ENCODE results near the gene DCUN1D1.

DCUN1D1 gene

DNA sequence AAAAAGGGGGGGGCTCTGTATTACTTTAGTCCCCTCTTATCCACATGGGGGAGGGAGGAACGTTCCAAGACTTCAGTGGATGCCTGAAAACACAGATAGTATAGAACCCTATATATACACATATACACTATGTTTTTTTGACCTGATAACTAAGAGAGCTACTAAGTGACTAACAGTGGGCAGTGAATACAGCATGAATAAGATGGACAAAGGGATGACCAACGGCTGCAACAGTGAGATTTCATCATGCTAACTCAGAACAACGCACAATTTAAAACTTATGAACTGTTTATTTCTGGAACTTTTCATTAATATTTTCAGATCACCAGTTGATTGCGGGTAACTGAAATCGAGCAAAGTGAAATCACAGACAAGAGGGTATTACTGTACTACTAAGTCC lies 7.3 kb downstream of the DCUN1D1 start:
- DNase-seq (ENCODE audit: low read depth) = peak; percentile 51
- H3K4me3 ChIP-seq (ENCODE audit: control insufficient read depth, low read depth, low read length) = no peak overlapping the region
- no peak for TF ChIP-seq CTCF (conservative IDR thresholded peaks at IDR 0.05; ENCODE audit: control insufficient read depth, insufficient read depth, low read depth, low read length)

- no peak overlapping the region for H3K4me3 ChIP-seq (ENCODE audit: control insufficient read depth, low read depth, low read length)
- no peak for DNase-seq (ENCODE audit: low read depth)
- TF ChIP-seq CTCF (conservative IDR thresholded peaks at IDR 0.05; ENCODE audit: control insufficient read depth, insufficient read depth, low read depth, low read length) = no peak
Measured at GRCh38 chr3:182972387-182972786, 8.0 kb downstream of the DCUN1D1 start.

DNA sequence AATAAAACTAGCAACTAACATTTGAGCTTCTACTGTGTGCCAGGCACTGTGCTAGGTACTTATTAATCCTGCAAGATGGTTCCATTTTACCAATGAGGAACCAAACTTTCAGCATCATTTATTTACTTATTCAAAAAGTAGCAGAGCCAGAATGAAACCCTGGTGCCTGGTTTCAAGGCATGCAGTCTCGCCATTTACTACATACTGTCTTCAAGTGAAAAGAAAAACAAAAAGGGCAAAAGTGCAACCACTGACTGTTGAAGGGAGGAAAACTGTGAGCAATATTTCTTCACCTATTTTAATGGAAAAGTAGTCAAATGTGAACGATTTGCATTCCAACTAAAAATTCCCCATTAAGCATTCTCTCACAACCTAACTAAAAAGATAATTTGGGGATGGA lies 8.7 kb downstream of the DCUN1D1 start:
- DNase-seq (ENCODE audit: low read depth) = no peak
- H3K4me3 ChIP-seq (ENCODE audit: control insufficient read depth, low read depth, low read length) = no peak overlapping the region
- TF ChIP-seq CTCF (conservative IDR thresholded peaks at IDR 0.05; ENCODE audit: control insufficient read depth, insufficient read depth, low read depth, low read length) = no peak

DNA sequence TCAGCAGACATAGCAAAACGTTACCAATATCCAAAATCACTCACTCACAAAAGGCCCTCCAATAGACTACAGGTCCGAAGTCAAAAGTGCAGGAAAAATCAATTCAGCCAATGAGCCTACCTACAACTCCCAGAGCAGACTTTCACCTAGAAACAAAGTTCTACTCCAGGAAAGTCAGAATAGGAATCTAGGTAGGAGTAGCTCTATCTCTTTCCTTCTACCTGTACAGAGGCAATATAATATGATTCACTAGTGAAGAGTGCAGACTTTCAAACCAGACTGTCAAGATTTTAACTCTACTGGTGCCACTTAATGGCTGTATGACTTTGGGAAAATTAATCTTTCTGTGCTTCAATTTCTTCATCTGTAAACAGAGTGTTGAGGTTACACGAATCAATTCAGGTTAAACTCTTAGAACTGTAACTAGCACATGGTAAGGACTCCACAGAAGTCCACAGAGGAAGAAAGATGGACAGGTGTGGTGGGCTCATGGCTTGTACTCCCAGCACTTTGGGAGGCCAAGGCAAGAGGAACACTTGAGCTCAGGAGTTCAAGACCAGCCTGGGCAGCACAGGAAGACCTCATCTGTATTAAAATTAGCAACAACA lies 9.4 kb downstream of the DCUN1D1 start:
- DNase-seq (ENCODE audit: low read depth) = no peak
- H3K4me3 ChIP-seq (ENCODE audit: control insufficient read depth, low read depth, low read length) = no peak overlapping the region
- no peak for TF ChIP-seq CTCF (conservative IDR thresholded peaks at IDR 0.05; ENCODE audit: control insufficient read depth, insufficient read depth, low read depth, low read length)

DNA sequence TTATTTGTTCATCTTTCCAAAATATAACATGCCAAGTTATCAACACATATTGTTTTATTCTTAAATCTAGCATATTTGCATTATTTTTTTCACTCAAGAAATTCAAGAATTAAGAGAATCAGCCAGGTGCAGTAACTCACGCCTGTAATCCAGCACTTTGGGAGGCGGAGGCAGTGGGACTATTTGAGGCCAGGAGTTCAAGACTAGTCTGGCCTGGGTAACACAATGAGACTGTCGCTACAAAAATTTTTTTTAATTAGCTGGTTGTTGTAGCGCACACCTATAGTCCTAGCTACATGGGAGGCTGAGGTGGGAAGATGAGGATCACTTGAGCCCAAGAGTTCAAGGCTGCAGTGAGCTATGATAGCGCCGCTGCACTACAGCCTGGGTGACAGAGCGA lies 10.5 kb downstream of the DCUN1D1 start:
- DNase-seq (ENCODE audit: low read depth) = no peak
- no peak overlapping the region for H3K4me3 ChIP-seq (ENCODE audit: control insufficient read depth, low read depth, low read length)
- TF ChIP-seq CTCF (conservative IDR thresholded peaks at IDR 0.05; ENCODE audit: control insufficient read depth, insufficient read depth, low read depth, low read length) = no peak

- no peak overlapping the region for H3K4me3 ChIP-seq (ENCODE audit: control insufficient read depth, low read depth, low read length)
- TF ChIP-seq CTCF (conservative IDR thresholded peaks at IDR 0.05; ENCODE audit: control insufficient read depth, insufficient read depth, low read depth, low read length) = no peak
- peak; percentile 61 for DNase-seq (ENCODE audit: low read depth)
Measured at GRCh38 chr3:182969277-182969676, 11.1 kb downstream of the DCUN1D1 start.

Data from fibroblast of mammary gland (primary cell).